Astrocyte of the cerebellum (primary cell): Measurements from ENCODE around the gene LRP1B.

Experiments
- DNase-seq: peaks from one replicate; pipeline ENCODE4 v3.0.0-alpha.2; 2011; ENCODE audit warnings: low read depth
- H3K4me3 ChIP-seq: 2 replicates; pipeline ENCODE4 v1.5.1; 2011; ENCODE audit warnings: mild to moderate bottlenecking, low read depth, low read length, moderate library complexity
- in situ Hi-C: cut with HindIII; loops from 2 replicates; pipeline ENCODE4 v1.10.0; 2017; ENCODE audit warnings: low sequenced_read_pairs
- TF ChIP-seq, protein P1 (sequence below): IDR thresholded peaks from 2 replicates; pipeline ENCODE4 v1.5.1; 2012; ENCODE audit warnings: low read length, low read depth, moderate library complexity, mild to moderate bottlenecking; ENCODE audit errors: missing control alignments

Gene LRP1B

DNA sequence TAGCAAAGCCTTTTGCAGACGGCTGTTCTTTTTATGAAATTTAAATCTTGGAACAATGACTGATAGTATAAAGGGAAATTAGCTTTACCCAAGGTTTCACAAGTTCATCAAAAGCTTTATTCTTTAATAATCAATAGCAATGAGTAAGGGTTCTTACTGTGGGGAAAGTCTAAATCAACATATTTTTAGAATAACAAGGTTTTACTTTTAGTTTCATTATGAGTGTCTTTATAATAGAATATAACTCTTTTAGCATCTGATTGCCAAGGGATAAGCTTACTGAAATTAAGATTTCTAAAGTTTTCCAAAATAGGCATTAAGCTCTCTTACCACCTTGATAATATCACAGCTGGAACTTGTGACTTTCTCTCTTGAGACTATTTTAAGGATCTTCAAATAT is 1489.7 kb downstream of the LRP1B start:
- H3K4me3 ChIP-seq = no peak overlapping the region
- TF ChIP-seq, protein P1, sequence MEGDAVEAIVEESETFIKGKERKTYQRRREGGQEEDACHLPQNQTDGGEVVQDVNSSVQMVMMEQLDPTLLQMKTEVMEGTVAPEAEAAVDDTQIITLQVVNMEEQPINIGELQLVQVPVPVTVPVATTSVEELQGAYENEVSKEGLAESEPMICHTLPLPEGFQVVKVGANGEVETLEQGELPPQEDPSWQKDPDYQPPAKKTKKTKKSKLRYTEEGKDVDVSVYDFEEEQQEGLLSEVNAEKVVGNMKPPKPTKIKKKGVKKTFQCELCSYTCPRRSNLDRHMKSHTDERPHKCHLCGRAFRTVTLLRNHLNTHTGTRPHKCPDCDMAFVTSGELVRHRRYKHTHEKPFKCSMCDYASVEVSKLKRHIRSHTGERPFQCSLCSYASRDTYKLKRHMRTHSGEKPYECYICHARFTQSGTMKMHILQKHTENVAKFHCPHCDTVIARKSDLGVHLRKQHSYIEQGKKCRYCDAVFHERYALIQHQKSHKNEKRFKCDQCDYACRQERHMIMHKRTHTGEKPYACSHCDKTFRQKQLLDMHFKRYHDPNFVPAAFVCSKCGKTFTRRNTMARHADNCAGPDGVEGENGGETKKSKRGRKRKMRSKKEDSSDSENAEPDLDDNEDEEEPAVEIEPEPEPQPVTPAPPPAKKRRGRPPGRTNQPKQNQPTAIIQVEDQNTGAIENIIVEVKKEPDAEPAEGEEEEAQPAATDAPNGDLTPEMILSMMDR = no peak
- DNase-seq = no peak
- in situ Hi-C loops = no loop called here

DNA sequence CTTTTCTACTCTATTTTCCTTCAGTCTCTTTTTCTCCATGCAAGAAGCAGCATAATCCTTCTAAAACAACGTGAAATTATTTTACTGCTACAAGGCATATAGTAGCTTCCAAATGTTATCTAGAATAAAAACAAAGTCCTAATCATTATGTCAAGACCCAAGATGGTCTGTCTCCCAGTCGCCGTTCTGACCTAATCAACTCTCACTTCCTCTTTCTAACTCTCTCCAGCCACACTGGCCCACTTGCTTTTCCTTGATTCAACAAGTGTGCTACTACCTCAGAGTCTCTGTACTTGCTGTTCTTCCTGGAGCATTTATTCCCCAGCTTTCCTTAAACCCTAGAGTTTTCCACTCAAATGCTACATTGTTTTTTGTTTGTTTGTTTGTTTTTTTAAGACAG is 1491.2 kb downstream of the LRP1B start:
- no peak overlapping the region for H3K4me3 ChIP-seq
- DNase-seq = no peak
- TF ChIP-seq, protein P1 = no peak

DNA sequence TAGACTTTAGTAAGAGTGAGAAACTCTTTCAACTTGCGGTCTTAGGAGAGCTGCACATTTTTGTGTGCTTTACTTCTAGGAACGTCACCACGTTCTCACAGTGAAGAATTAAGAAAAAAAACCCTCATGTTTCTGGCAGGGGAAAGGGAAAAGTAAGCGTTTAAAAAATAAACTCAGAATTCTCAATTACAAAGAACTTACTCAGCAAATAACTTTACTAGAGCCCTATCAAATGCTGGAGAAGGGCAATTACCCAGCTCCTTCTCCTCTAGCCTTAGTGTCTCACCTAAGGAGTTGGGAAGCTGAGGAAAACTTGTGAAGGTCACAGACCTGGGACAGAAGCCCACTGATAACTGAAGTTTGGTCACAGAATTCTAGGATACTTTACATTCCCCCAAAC is 1500.3 kb downstream of the LRP1B start:
- TF ChIP-seq, protein P1 = no peak
- in situ Hi-C loops = no loop called here
- H3K4me3 ChIP-seq = no peak overlapping the region
- DNase-seq = no peak

More for the DNA sequence above, 1491.2 kb downstream of the LRP1B start:
- in situ Hi-C loops = no loop called here

DNA sequence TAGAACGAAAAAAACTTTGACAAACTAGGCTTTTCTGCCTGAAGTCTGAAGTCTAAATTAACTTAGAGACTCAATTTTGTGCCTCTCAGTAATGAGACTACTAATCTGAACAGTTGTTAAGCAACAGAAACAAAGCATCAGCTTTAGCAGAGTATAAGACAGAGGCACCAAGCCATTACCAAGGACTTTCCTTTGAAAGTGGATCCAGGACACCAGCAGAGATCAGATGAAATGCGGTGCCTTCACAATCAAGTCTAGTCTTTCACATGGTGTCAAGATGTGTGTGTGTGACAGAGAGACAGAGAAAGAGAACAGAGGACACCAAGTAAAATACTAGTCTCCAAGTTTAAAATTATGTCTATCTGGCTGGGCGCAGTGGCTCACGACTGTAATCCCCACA is 1502.9 kb downstream of the LRP1B start:
- no peak for DNase-seq
- H3K4me3 ChIP-seq = no peak overlapping the region
- TF ChIP-seq, protein P1 = no peak
- in situ Hi-C loops = no loop called here

DNA sequence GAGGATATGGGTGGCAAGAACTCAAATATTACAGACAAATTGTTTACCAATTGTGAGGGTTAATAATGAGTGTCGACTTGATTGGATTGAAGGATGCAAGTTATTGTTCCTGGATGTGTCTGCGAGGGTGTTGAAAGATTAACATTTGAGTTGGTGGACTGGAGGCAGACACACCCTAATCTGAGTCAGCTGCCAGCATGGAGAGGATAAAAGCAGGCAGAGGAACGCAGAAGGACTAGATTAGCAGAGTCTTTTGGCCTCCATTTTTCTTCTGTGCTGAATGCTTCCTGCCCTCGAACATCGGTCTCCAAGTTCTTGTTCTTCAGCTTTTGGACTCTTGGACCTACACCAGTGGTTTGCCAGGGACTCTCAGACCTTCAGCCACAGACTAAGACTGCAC is 1503.7 kb downstream of the LRP1B start:
- no peak for DNase-seq
- no peak overlapping the region for H3K4me3 ChIP-seq
- in situ Hi-C loops = no loop called here
- TF ChIP-seq, protein P1 = no peak

DNA sequence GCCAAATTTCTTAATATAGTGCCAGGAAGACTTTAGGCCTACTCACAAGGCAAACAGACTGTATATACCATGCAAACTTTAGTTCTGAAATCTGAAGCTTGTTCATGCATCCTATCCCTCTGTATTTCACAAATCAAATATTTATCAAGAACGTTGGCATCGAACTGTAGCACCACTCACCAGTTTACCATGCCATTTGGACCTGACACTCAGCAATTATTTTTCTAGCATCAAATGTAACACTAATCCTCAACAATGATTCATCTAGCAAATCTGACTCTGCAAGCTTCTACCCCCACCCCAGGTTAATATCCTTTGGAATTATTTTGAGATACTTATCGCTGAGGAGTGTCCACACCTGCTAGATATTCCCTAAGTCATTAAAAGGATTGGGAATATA is 1506.6 kb downstream of the LRP1B start:
- TF ChIP-seq, protein P1 = no peak
- in situ Hi-C loops = no loop called here
- DNase-seq = no peak
- H3K4me3 ChIP-seq = no peak overlapping the region
